ENCODE data around the gene MB.

The MB gene

DNA sequence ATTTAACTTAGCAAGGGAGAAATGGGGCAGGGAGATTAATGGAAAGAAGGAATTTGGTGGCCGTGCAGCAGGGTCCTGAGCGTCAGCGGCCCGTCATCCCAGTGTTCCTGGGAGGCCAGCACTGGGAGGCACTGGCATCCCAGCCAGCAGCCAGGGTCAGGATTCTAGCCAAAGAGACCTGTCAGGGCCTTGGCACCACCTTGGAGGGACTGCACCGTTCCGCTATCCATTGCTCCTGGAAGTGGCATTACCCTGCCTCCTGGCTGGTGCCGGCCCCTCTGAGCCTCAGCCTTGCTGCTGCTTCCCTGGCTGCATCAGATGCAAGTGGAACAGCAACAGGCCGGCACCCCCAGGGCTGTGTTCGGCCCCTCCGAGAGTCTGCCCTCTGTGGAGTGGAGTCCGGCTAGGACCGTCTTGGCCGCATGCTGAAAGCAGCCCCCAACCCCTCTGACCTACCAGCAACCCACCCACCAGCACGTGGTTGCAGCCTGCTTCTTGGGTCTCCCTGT, 46.4 kb downstream of the MB start:
- H2BK12ac ChIP-seq (ENCODE audit: low read length), result no peak overlapping the region
- H3K23ac ChIP-seq (ENCODE audit: low read length), result no peak overlapping the region
- no peak overlapping the region for H3K18ac ChIP-seq (ENCODE audit: low read length)
- H3K4ac ChIP-seq (ENCODE audit: low read depth, low read length), result no peak overlapping the region
- H3K79me1 ChIP-seq (ENCODE audit: low read length), result no peaks in the 10 kb centered on the region
- no peak overlapping the region for H3K9ac ChIP-seq (ENCODE audit: low read length)
- no peak overlapping the region for H3K14ac ChIP-seq (ENCODE audit: low read length)
- no peaks in the 10 kb centered on the region for H3K27me3 ChIP-seq (ENCODE audit: insufficient read depth, low read length)
- peaks cover 2% of the 10 kb centered on the region for H3K79me2 ChIP-seq (ENCODE audit: control insufficient read depth, insufficient read depth, low read length, poor library complexity)
- no peaks in the 10 kb centered on the region for H3K4me1 ChIP-seq (ENCODE audit: control insufficient read depth in 1 of 2, insufficient read depth in 2 of 2, low read length in 2 of 2)
- H3K36me3 ChIP-seq (ENCODE audit: control insufficient read depth in 1 of 2, insufficient read depth in 2 of 2, low read length in 2 of 2), result no peaks in the 10 kb centered on the region
- H4K91ac ChIP-seq (ENCODE audit: low read depth, low read length), result no peak overlapping the region
- H2AFZ ChIP-seq (ENCODE audit: insufficient read depth, low read length, poor library complexity), result no peak overlapping the region
- no peak overlapping the region for H4K8ac ChIP-seq (ENCODE audit: low read depth, low read length)
- no peak for DNase-seq
- H3K4me2 ChIP-seq (ENCODE audit: low read length), result no peak overlapping the region
- no peak overlapping the region for H2BK120ac ChIP-seq (ENCODE audit: insufficient read depth, low read length, poor library complexity)
- no peak overlapping the region for H3K4me3 ChIP-seq (ENCODE audit: low read depth, low read length)
- H3K27ac ChIP-seq (ENCODE audit: low read depth, low read length), result no peak overlapping the region
- H2BK5ac ChIP-seq (ENCODE audit: low read depth, low read length, poor library complexity), result no peak overlapping the region
- WGBS (ENCODE audit: extremely low coverage, insufficient coverage, insufficient read length), result no CpG with 5 or more reads among the region's 14 CpGs
- H3K9me3 ChIP-seq (ENCODE audit: insufficient read depth, low read depth, low read length), result peaks cover 2% of the 10 kb centered on the region
- no peak overlapping the region for H2AK5ac ChIP-seq (ENCODE audit: low read length)
- H4K12ac ChIP-seq (ENCODE audit: low read depth, low read length), result no peak overlapping the region

- no peak overlapping the region for H2AFZ ChIP-seq (ENCODE audit: insufficient read depth, low read length, poor library complexity)
- H3K9ac ChIP-seq (ENCODE audit: low read length), result no peak overlapping the region
Observed at GRCh38 chr22:35569916-35570315, 47.2 kb downstream of the MB start.

GRCh38 chr22:35568751-35569739, 48.1 kb downstream of the MB start:
- Histone ChIP-seq H3K9ac (ENCODE audit: low read length) (no peak overlapping the region), H3K23ac (ENCODE audit: low read length) (no peak overlapping the region), H3K27me3 (ENCODE audit: insufficient read depth, low read length) (no peaks in the 10 kb centered on the region), H4K12ac (ENCODE audit: low read depth, low read length) (no peak overlapping the region), H2BK120ac (ENCODE audit: insufficient read depth, low read length, poor library complexity) (no peak overlapping the region), H3K4me2 (ENCODE audit: low read length) (no peak overlapping the region), H3K9me3 (ENCODE audit: insufficient read depth, low read depth, low read length) (peaks cover 2% of the 10 kb centered on the region), H4K8ac (ENCODE audit: low read depth, low read length) (no peak overlapping the region), H3K79me1 (ENCODE audit: low read length) (no peaks in the 10 kb centered on the region), H2BK12ac (ENCODE audit: low read length) (no peak overlapping the region), H3K4me3 (ENCODE audit: low read depth, low read length) (no peak overlapping the region), H2BK5ac (ENCODE audit: low read depth, low read length, poor library complexity) (no peak overlapping the region), H3K36me3 (ENCODE audit: control insufficient read depth in 1 of 2, insufficient read depth in 2 of 2, low read length in 2 of 2) (no peaks in the 10 kb centered on the region), H4K91ac (ENCODE audit: low read depth, low read length) (no peak overlapping the region), H2AFZ (ENCODE audit: insufficient read depth, low read length, poor library complexity) (no peak overlapping the region), H2AK5ac (ENCODE audit: low read length) (no peak overlapping the region), H3K14ac (ENCODE audit: low read length) (no peak overlapping the region), H3K18ac (ENCODE audit: low read length) (no peak overlapping the region), H3K79me2 (ENCODE audit: control insufficient read depth, insufficient read depth, low read length, poor library complexity) (peaks cover 2% of the 10 kb centered on the region), H3K27ac (ENCODE audit: low read depth, low read length) (no peak overlapping the region), H3K4ac (ENCODE audit: low read depth, low read length) (no peak overlapping the region), H3K4me1 (ENCODE audit: control insufficient read depth in 1 of 2, insufficient read depth in 2 of 2, low read length in 2 of 2) (no peaks in the 10 kb centered on the region)
- DNase-seq, result peak; percentile 71 to 82
- WGBS (ENCODE audit: extremely low coverage, insufficient coverage, insufficient read length), result no CpG with 5 or more reads among the region's 17 CpGs

More at GRCh38 chr22:35569916-35570315, 47.2 kb downstream of the MB start:
- H3K18ac ChIP-seq (ENCODE audit: low read length), result no peak overlapping the region
- H2BK5ac ChIP-seq (ENCODE audit: low read depth, low read length, poor library complexity), result no peak overlapping the region
- peaks cover 2% of the 10 kb centered on the region for H3K79me2 ChIP-seq (ENCODE audit: control insufficient read depth, insufficient read depth, low read length, poor library complexity)
- no peak overlapping the region for H3K27ac ChIP-seq (ENCODE audit: low read depth, low read length)
- H3K79me1 ChIP-seq (ENCODE audit: low read length), result no peaks in the 10 kb centered on the region
- H3K9me3 ChIP-seq (ENCODE audit: insufficient read depth, low read depth, low read length), result peaks cover 2% of the 10 kb centered on the region
- no peak overlapping the region for H3K23ac ChIP-seq (ENCODE audit: low read length)
- no peaks in the 10 kb centered on the region for H3K4me1 ChIP-seq (ENCODE audit: control insufficient read depth in 1 of 2, insufficient read depth in 2 of 2, low read length in 2 of 2)
- H2AK5ac ChIP-seq (ENCODE audit: low read length), result peak overlapping the region; percentile 49
- no peak overlapping the region for H2BK12ac ChIP-seq (ENCODE audit: low read length)
- H3K4ac ChIP-seq (ENCODE audit: low read depth, low read length), result no peak overlapping the region
- no peak overlapping the region for H3K14ac ChIP-seq (ENCODE audit: low read length)
- WGBS (ENCODE audit: extremely low coverage, insufficient coverage, insufficient read length), result no CpG with 5 or more reads among the region's 13 CpGs
- H4K12ac ChIP-seq (ENCODE audit: low read depth, low read length), result no peak overlapping the region
- H3K4me3 ChIP-seq (ENCODE audit: low read depth, low read length), result no peak overlapping the region
- no peak overlapping the region for H4K91ac ChIP-seq (ENCODE audit: low read depth, low read length)
- H3K27me3 ChIP-seq (ENCODE audit: insufficient read depth, low read length), result no peaks in the 10 kb centered on the region
- no peak overlapping the region for H2BK120ac ChIP-seq (ENCODE audit: insufficient read depth, low read length, poor library complexity)
- H3K4me2 ChIP-seq (ENCODE audit: low read length), result no peak overlapping the region
- no peak for DNase-seq
- no peak overlapping the region for H4K8ac ChIP-seq (ENCODE audit: low read depth, low read length)
- no peaks in the 10 kb centered on the region for H3K36me3 ChIP-seq (ENCODE audit: control insufficient read depth in 1 of 2, insufficient read depth in 2 of 2, low read length in 2 of 2)

DNA sequence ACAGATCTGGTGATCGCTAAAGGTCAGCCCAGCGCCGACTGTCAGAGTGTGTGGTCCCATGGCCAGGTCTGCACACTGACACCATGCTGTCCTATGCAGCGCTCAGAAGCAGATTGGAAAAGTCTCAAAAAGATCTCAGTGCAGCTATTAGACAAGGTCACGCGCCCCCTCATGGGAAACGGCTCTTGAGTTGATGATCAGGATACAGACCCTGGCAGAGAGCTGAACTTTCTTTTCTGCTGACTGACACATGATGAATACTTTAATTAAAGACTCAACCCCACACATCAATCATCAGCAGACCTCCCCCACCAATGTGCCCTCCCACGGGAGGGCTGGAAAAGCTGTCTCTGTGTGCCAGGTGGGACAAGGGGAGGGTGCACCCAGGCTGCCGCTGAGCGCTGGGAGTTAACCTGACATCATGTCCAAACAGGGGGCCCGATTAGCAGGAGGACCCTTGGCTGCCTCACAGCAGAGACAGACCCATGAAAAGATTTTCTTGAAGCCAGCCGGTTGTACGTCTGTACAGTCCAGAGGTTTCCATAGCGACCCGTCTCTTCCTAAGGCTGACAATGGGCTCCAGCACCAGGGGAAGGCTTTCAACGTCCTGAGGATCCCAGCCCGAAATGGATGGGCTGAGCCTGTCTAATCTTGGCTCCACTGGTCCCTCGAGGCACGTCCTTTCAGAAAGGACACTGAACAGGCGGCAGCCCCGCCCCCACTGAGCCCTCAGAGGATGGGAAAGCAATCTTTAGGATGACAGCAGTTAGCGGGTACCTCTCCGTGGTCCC, 49.6 kb downstream of the MB start:
- H4K91ac ChIP-seq (ENCODE audit: low read depth, low read length), result no peak overlapping the region
- H3K18ac ChIP-seq (ENCODE audit: low read length), result no peak overlapping the region
- peak in 1 of 2 donors; percentile 33 for DNase-seq
- H3K79me1 ChIP-seq (ENCODE audit: low read length), result no peaks in the 10 kb centered on the region
- no peak overlapping the region for H3K9ac ChIP-seq (ENCODE audit: low read length)
- no peaks in the 10 kb centered on the region for H3K4me1 ChIP-seq (ENCODE audit: control insufficient read depth in 1 of 2, insufficient read depth in 2 of 2, low read length in 2 of 2)
- no peak overlapping the region for H3K4ac ChIP-seq (ENCODE audit: low read depth, low read length)
- no peak overlapping the region for H2BK5ac ChIP-seq (ENCODE audit: low read depth, low read length, poor library complexity)
- no peak overlapping the region for H2BK120ac ChIP-seq (ENCODE audit: insufficient read depth, low read length, poor library complexity)
- no peak overlapping the region for H3K23ac ChIP-seq (ENCODE audit: low read length)
- H3K27ac ChIP-seq (ENCODE audit: low read depth, low read length), result no peak overlapping the region
- H4K12ac ChIP-seq (ENCODE audit: low read depth, low read length), result no peak overlapping the region
- H3K4me2 ChIP-seq (ENCODE audit: low read length), result no peak overlapping the region
- H3K36me3 ChIP-seq (ENCODE audit: control insufficient read depth in 1 of 2, insufficient read depth in 2 of 2, low read length in 2 of 2), result no peaks in the 10 kb centered on the region
- H3K14ac ChIP-seq (ENCODE audit: low read length), result no peak overlapping the region
- no peak overlapping the region for H2AK5ac ChIP-seq (ENCODE audit: low read length)
- no peak overlapping the region for H3K4me3 ChIP-seq (ENCODE audit: low read depth, low read length)
- H3K79me2 ChIP-seq (ENCODE audit: control insufficient read depth, insufficient read depth, low read length, poor library complexity), result peaks cover 2% of the 10 kb centered on the region
- no CpG with 5 or more reads among the region's 23 CpGs for WGBS (ENCODE audit: extremely low coverage, insufficient coverage, insufficient read length)
- no peaks in the 10 kb centered on the region for H3K27me3 ChIP-seq (ENCODE audit: insufficient read depth, low read length)
- H4K8ac ChIP-seq (ENCODE audit: low read depth, low read length), result no peak overlapping the region
- no peak overlapping the region for H2BK12ac ChIP-seq (ENCODE audit: low read length)
- H2AFZ ChIP-seq (ENCODE audit: insufficient read depth, low read length, poor library complexity), result no peak overlapping the region
- peaks cover 1% of the 10 kb centered on the region for H3K9me3 ChIP-seq (ENCODE audit: insufficient read depth, low read depth, low read length)

Data from trophoblast cell (in vitro differentiated cells and primary cell).